ENCODE data around the gene FNDC7.
"Not testable (repeated sequence)": the region's sequence is repeated elsewhere in the genome, so short reads cannot be mapped to it uniquely, and the experiment has no call there.

Gene FNDC7

DNA sequence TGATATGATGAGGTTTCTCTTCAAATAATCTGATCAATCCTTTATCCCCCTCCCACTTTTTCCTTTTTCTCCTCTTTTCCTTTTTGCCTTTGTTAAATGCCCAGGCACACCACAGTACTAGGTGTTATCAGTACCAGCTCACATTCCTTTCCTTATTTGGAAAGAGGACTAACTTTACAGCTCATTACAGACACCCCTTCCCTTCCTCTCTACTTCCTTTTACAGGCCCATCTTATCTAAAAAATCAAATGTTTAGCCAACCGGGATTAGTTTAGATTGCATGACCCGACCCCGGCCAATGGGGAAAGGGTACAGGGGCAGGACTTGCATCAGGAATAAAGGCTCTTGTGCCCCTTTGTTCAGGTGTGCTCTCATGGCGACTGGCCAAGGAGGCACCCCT, 31.0 kb upstream of the FNDC7 start:
- H3K4me1 ChIP-seq (ENCODE audit: insufficient read depth, low read length); H3K27me3 ChIP-seq (ENCODE audit: control insufficient read depth in 1 of 2, insufficient read depth in 2 of 2, low read length in 2 of 2); H3K36me3 ChIP-seq (ENCODE audit: insufficient read depth, low read length); H3K9me3 ChIP-seq (ENCODE audit: low read length); H3K27ac ChIP-seq (ENCODE audit: low read depth, low read length); H3K9ac ChIP-seq (ENCODE audit: low read length); H3K4me3 ChIP-seq (ENCODE audit: low read depth in 1 of 2, low read length in 2 of 2): not testable (repeated sequence)

DNA sequence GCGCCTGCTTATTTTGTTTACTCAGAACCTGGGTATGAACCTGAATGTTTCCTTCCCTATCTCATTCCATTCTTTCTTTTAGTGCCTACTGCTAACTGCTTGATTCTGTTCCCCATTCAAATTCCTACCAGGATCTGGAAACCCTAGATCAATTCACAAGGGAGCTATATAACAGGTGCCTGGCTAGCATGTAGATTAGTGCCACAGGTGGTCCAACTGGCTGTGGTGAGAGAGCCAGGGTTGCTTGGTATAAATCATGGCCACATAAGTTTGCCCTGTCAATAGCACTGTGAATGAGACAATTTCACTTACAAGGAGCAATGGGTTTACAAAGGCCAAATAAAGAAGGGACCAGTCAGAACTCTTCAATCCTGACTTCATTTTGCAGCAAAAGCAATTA, 27.2 kb upstream of the FNDC7 start:
- H3K9me3 ChIP-seq (ENCODE audit: low read length), result no peaks in the 10 kb centered on the region
- H3K9ac ChIP-seq (ENCODE audit: low read length), result no peak overlapping the region
- H3K36me3 ChIP-seq (ENCODE audit: insufficient read depth, low read length), result no peaks in the 10 kb centered on the region
- H3K4me1 ChIP-seq (ENCODE audit: insufficient read depth, low read length), result no peaks in the 10 kb centered on the region
- no peak overlapping the region for H3K27ac ChIP-seq (ENCODE audit: low read depth, low read length)
- H3K27me3 ChIP-seq (ENCODE audit: control insufficient read depth in 1 of 2, insufficient read depth in 2 of 2, low read length in 2 of 2), result no peaks in the 10 kb centered on the region
- no peak overlapping the region for H3K4me3 ChIP-seq (ENCODE audit: low read depth in 1 of 2, low read length in 2 of 2)

DNA sequence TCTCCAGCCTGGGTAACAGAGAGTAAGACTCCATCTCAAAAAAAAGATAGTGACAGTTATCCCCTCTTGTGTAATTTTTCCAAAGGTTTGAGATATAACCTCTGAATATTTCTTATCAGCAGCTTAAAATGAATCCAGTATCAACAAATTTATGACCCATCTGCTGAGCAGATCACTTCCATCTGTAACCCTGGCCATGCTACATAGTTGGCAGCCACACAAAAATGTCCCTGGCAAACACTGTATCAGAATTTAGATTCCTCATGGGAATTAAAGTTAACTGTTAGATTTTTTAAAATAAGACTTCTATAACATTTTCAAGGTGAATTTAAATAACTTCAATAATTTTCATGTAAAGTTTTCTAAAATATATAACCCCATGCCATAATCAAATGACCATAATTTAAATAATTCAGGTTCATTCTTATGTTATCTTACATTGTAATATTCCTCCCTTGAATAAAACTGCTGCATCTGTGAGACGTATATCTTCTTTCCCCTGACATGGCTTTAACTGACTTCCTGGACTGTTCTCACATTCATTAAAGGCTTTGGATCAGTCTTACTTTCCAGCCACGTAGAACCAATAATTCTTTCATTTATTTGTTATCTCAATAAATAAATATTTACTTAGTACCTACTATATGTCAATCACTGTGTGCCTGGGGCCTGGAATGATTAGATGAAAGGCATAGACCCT, 25.9 kb upstream of the FNDC7 start:
- peaks cover 9% of the 10 kb centered on the region for H3K4me1 ChIP-seq (ENCODE audit: insufficient read depth, low read length)
- no peaks in the 10 kb centered on the region for H3K27me3 ChIP-seq (ENCODE audit: control insufficient read depth in 1 of 2, insufficient read depth in 2 of 2, low read length in 2 of 2)
- H3K4me3 ChIP-seq (ENCODE audit: low read depth in 1 of 2, low read length in 2 of 2), result no peak overlapping the region
- H3K9me3 ChIP-seq (ENCODE audit: low read length), result no peaks in the 10 kb centered on the region
- H3K27ac ChIP-seq (ENCODE audit: low read depth, low read length), result no peak overlapping the region
- no peak overlapping the region for H3K9ac ChIP-seq (ENCODE audit: low read length)
- no peaks in the 10 kb centered on the region for H3K36me3 ChIP-seq (ENCODE audit: insufficient read depth, low read length)

DNA sequence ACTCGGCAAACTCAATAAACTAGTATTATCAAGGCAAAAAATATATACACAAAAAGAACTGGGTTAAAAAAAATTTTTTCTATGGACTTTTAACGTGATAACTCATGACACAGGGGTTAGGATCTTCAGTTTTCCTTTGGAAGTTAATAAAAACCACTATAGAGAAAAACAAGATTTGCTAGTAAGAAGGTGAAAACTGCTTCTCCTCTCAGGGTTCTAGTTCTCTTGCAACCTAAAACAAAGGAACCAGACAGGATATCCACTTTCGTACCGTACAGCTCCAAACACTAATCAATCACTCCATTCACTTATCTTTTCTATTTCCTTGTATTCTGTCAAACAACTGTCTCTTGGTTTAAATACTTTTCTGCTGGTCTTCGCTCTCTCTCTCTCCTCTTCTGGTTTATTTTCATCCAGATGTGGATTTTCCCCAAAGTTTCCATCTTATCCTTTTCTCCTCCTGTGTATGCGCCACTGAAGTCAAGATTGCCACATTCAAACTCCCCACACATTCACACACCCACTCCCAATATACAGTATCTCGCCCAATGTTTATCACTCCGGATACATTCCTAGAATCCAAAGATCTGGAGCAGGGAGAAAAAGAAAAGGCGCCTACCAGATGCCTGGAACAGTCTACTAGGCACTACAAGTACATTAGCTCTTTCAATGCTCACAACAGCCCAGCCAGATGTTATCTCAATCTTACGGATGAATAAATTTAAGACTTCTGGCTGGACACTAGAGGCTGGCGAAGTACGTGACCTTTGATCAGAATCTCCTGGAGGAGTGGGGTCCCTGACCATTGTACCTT, 21.4 kb upstream of the FNDC7 start:
- H3K9ac ChIP-seq (ENCODE audit: low read length), result peak overlapping the region; percentile 75
- peak overlapping the region; percentile 90 for H3K27ac ChIP-seq (ENCODE audit: low read depth, low read length)
- no peaks in the 10 kb centered on the region for H3K27me3 ChIP-seq (ENCODE audit: control insufficient read depth in 1 of 2, insufficient read depth in 2 of 2, low read length in 2 of 2)
- H3K4me1 ChIP-seq (ENCODE audit: insufficient read depth, low read length), result peaks cover 23% of the 10 kb centered on the region
- no peaks in the 10 kb centered on the region for H3K9me3 ChIP-seq (ENCODE audit: low read length)
- peaks cover 8% of the 10 kb centered on the region for H3K36me3 ChIP-seq (ENCODE audit: insufficient read depth, low read length)
- peak overlapping the region; percentile 67 to 97 for H3K4me3 ChIP-seq (ENCODE audit: low read depth in 1 of 2, low read length in 2 of 2)

DNA sequence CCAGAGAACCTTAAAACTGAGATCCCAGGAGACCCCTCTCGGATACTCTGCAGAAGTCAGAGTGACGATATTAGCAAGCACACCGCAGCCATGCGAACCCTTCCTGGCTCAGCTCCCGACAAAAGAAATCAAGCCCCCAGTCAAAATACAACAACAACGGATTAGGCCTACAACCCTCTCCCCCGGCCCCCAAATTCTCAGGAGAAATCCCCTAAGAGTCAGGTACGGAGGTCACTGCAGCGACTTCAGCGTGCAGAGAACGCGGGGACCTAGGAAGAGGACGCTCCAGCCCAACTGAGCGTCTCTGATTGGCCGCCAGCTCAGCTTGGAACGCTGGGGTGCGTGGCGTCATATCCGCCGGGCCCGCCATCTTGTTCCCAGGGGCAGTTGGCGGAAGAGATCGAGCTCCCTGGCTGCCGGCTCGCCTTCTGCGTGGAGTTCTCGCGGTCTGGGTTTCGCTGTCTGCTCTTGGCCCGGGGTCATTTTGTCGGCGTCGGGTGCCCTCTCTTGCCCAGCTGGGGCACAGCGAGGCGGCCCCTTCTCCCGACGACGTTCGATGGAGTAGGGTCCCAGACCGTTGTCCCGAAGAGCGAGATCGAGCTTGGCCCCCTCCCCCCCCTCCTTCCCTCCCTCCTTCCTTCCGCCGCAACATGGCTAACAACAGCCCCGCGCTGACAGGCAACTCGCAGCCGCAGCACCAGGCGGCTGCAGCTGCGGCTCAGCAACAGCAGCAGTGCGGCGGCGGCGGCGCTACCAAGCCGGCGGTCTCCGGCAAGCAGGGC, 20.6 kb upstream of the FNDC7 start, which contains the start of gene PRPF38B:
PRPF38B (plus strand) TSS at position 369 of the 782 bp plus-strand sequence; CDS start at position 651, 282 bp downstream.
- no peaks in the 10 kb centered on the region for H3K9me3 ChIP-seq (ENCODE audit: low read length)
- H3K4me3 ChIP-seq (ENCODE audit: low read depth in 1 of 2, low read length in 2 of 2), result peak within 1 kb of the TSS; percentile 67 to 97
- peaks cover 16% of the 10 kb centered on the region for H3K36me3 ChIP-seq (ENCODE audit: insufficient read depth, low read length)
- peak within 1 kb of the TSS; percentile 90 for H3K27ac ChIP-seq (ENCODE audit: low read depth, low read length)
- H3K9ac ChIP-seq (ENCODE audit: low read length), result peak within 1 kb of the TSS; percentile 75
- H3K4me1 ChIP-seq (ENCODE audit: insufficient read depth, low read length), result peaks cover 23% of the 10 kb centered on the region
- no peaks in the 10 kb centered on the region for H3K27me3 ChIP-seq (ENCODE audit: control insufficient read depth in 1 of 2, insufficient read depth in 2 of 2, low read length in 2 of 2)

DNA sequence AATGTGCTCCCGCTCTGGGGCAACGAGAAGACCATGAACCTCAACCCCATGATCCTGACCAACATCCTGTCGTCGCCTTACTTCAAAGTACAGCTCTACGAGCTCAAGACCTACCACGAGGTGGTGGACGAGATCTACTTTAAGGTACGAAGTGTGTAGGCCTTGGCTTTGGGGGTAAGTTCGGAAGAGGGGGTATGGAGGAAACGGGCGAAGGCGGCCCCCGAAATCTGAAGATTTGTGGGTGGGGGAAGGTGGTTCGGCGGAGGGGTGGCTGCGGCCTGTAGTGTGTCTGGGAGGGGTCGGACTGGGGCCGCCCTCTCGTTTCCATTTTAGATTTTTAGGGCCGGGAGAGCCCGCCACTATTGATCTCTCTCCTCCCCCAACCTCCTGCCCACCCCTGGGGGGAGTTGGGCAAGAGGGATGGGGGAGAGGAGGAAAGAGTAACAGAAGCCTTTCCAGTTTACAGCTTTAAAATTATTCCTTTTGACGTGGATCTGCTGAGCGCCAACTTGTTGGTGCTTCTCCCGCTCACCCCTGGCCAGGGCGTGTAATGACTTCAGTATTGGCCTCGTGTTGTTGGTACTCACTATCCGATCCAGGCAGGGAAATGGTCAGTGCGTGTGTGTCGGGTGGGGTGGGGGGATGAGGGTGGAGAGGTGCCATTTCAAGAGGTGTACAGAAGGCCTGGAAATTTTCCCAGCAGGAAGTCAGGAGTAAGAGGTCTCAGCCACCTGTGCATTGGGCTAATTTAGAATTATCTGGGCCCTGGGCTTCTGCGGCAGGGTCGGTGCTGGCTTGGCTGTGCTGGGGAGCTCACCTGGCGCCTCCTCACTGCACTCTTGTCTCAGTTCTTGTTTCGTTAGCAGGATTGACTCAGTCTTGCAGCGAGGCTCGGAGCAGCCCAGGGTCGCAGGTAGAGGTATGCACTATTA, 19.7 kb upstream of the FNDC7 start:
- Histone ChIP-seq H3K27me3 (ENCODE audit: control insufficient read depth in 1 of 2, insufficient read depth in 2 of 2, low read length in 2 of 2) (no peaks in the 10 kb centered on the region), H3K9ac (ENCODE audit: low read length) (peak overlapping the region; percentile 75)

DNA sequence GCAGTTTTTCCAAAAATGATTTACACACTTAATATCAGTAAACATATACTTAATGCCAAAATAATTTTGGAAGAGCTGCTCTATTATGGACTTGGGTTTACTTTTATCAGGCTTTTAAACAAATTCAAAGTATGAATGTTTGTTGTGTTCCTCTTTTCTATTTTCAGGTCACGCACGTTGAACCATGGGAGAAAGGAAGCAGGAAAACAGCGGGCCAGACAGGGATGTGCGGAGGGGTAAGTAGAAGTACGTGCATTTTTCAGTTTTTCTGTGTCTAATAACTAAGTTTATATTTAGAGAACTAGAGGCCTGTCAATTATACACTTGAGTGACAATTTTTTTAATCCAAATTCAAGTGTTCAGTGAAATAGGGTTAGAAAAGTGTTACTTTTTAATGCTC, 17.2 kb upstream of the FNDC7 start:
- Histone ChIP-seq H3K27ac (ENCODE audit: low read depth, low read length) (no peak overlapping the region), H3K9ac (ENCODE audit: low read length) (no peak overlapping the region), H3K4me1 (ENCODE audit: insufficient read depth, low read length) (peaks cover 23% of the 10 kb centered on the region), H3K36me3 (ENCODE audit: insufficient read depth, low read length) (peaks cover 47% of the 10 kb centered on the region), H3K9me3 (ENCODE audit: low read length) (no peaks in the 10 kb centered on the region), H3K27me3 (ENCODE audit: control insufficient read depth in 1 of 2, insufficient read depth in 2 of 2, low read length in 2 of 2) (no peaks in the 10 kb centered on the region), H3K4me3 (ENCODE audit: low read depth in 1 of 2, low read length in 2 of 2) (no peak overlapping the region)

More for the DNA sequence above, 19.7 kb upstream of the FNDC7 start:
- peaks cover 23% of the 10 kb centered on the region for H3K4me1 ChIP-seq (ENCODE audit: insufficient read depth, low read length)
- H3K9me3 ChIP-seq (ENCODE audit: low read length), result no peaks in the 10 kb centered on the region
- H3K4me3 ChIP-seq (ENCODE audit: low read depth in 1 of 2, low read length in 2 of 2), result peak overlapping the region; percentile 67 to 97
- H3K27ac ChIP-seq (ENCODE audit: low read depth, low read length), result peak overlapping the region; percentile 90
- H3K36me3 ChIP-seq (ENCODE audit: insufficient read depth, low read length), result peaks cover 25% of the 10 kb centered on the region

DNA sequence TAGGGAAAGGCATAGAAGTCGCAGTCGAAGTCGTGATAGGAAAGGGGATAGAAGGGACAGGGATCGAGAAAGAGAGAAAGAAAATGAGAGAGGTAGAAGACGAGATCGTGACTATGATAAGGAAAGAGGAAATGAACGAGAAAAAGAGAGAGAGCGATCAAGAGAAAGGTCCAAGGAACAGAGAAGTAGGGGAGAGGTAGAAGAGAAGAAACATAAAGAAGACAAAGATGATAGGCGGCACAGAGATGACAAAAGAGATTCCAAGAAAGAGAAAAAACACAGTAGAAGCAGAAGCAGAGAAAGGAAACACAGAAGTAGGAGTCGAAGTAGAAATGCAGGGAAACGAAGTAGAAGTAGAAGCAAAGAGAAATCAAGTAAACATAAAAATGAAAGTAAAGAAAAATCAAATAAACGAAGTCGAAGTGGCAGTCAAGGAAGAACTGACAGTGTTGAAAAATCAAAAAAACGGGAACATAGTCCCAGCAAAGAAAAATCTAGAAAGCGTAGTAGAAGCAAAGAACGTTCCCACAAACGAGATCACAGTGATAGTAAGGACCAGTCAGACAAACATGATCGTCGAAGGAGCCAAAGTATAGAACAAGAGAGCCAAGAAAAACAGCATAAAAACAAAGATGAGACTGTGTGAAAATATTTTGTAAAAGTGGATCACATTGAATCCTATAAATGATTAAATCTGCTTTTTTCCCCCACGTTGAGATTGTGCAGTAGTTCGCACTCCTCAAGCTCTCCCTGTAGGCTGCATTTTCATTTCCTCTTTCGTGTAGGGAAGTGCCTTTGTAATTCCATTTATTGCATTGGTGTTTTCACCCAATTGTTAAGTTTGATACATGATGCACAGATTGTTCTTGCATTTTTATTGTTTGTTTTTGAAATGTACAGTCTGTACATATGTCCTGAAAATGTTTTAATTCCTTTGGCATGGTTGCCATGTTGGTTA, 13.1 kb upstream of the FNDC7 start:
- H3K4me1 ChIP-seq (ENCODE audit: insufficient read depth, low read length), result peaks cover 10% of the 10 kb centered on the region
- H3K9ac ChIP-seq (ENCODE audit: low read length), result no peak overlapping the region
- H3K27ac ChIP-seq (ENCODE audit: low read depth, low read length), result no peak overlapping the region
- H3K4me3 ChIP-seq (ENCODE audit: low read depth in 1 of 2, low read length in 2 of 2), result no peak overlapping the region
- H3K27me3 ChIP-seq (ENCODE audit: control insufficient read depth in 1 of 2, insufficient read depth in 2 of 2, low read length in 2 of 2), result no peaks in the 10 kb centered on the region
- no peaks in the 10 kb centered on the region for H3K9me3 ChIP-seq (ENCODE audit: low read length)
- H3K36me3 ChIP-seq (ENCODE audit: insufficient read depth, low read length), result peaks cover 53% of the 10 kb centered on the region

DNA sequence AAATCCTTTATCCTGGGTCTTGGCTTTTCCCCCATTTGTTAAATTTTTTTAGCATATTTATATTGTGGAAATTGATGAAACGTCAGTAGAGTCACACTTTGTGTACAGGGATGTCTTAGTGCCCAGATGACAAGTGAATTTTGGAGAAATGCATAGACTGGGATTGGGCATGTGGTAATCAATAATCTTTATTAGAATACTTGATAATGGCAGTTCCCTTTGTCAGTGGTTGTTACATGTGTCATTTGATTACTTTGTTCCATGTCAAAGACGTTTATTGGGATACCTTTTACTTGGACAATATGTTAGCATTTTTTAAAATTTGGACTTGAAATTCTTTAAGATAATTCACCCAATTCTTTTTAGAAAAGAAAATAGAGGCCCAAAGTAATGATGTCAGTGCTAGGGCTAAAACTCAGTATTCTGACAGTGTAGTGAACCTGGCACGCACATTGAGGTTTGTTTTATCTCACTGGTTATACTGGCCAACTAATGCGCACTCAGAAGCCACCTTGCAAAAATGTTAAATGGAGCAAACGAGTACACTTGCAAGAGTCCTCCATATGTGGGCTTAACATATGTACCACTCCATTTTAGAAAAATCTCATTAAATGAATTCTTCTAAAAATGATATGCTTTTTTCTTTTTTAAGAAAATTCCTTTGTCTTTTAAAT, 11.4 kb upstream of the FNDC7 start:
- no peak overlapping the region for H3K27ac ChIP-seq (ENCODE audit: low read depth, low read length)
- H3K4me1 ChIP-seq (ENCODE audit: insufficient read depth, low read length), result no peaks in the 10 kb centered on the region
- peaks cover 45% of the 10 kb centered on the region for H3K36me3 ChIP-seq (ENCODE audit: insufficient read depth, low read length)
- no peak overlapping the region for H3K9ac ChIP-seq (ENCODE audit: low read length)
- H3K9me3 ChIP-seq (ENCODE audit: low read length), result no peaks in the 10 kb centered on the region
- H3K27me3 ChIP-seq (ENCODE audit: control insufficient read depth in 1 of 2, insufficient read depth in 2 of 2, low read length in 2 of 2), result no peaks in the 10 kb centered on the region
- H3K4me3 ChIP-seq (ENCODE audit: low read depth in 1 of 2, low read length in 2 of 2), result no peak overlapping the region
